AG04450 (cell line): ENCODE data around the gene CTAGE6. TPM values are rescaled to one million over a fixed set of nuclear protein-coding genes. Genes with fewer than 3 reads are reported as not detected.
"Not testable (repeated sequence)": the region's sequence is repeated elsewhere in the genome, so short reads cannot be mapped to it uniquely, and the experiment has no call there.

ENCODE experiments used
- CTCF ChIA-PET: fragments of 300-600, 350-600 bp; formaldehyde crosslinking; extraction: SDS; loops from one replicate; lab custom pipeline; 2022; ENCODE audit warnings: antibody characterized with exemption, inconsistent platforms; lab: Charles Lee
- POLR2A ChIA-PET: fragments of 350-600 bp; formaldehyde crosslinking; extraction: SDS; loops from one replicate; lab custom pipeline; 2021; ENCODE audit warnings: antibody characterized with exemption, inconsistent platforms; lab: Yijun Ruan, JAX
- DNase-seq: peaks from one replicate; pipeline ENCODE4 v3.0.0-alpha.2; 2011; ENCODE audit warnings: low read depth, low spot score
- H3K27ac ChIP-seq: one replicate; pipeline ENCODE4 v1.5.1; 2012; ENCODE audit warnings: low read depth, low read length, control low read depth
- H3K27me3 ChIP-seq: one replicate; pipeline ENCODE4 v1.6.0; 2012; ENCODE audit warnings: low read length; ENCODE audit not compliant: control insufficient read depth, insufficient read depth
- H3K4me3 ChIP-seq: 2 replicates; pipeline ENCODE4 v1.5.1; 2011; ENCODE audit warnings: mild to moderate bottlenecking, low read depth, low read length, control low read depth
- H3K9me3 ChIP-seq: 2 replicates; pipeline ENCODE4 v1.5.1; 2012; ENCODE audit warnings: low read length; ENCODE audit not compliant: control insufficient read depth, insufficient read depth
- polyA minus RNA-seq: library from RNA; depleted of rRNA, polyadenylated mRNA; stranded (reverse); fragments of >200 nt; gene quantifications from 2 replicates; pipeline ENCODE4 v1.2.3, GENCODE V29; 2011; rRNA and poly(A)+ RNA removed
- polyA plus RNA-seq: library from polyadenylated mRNA; depleted of rRNA; stranded (reverse); fragments of >200 nt; gene quantifications from 2 replicates; pipeline ENCODE4 v1.2.3, GENCODE V29; 2011; rRNA removed

Gene CTAGE6, protein sequence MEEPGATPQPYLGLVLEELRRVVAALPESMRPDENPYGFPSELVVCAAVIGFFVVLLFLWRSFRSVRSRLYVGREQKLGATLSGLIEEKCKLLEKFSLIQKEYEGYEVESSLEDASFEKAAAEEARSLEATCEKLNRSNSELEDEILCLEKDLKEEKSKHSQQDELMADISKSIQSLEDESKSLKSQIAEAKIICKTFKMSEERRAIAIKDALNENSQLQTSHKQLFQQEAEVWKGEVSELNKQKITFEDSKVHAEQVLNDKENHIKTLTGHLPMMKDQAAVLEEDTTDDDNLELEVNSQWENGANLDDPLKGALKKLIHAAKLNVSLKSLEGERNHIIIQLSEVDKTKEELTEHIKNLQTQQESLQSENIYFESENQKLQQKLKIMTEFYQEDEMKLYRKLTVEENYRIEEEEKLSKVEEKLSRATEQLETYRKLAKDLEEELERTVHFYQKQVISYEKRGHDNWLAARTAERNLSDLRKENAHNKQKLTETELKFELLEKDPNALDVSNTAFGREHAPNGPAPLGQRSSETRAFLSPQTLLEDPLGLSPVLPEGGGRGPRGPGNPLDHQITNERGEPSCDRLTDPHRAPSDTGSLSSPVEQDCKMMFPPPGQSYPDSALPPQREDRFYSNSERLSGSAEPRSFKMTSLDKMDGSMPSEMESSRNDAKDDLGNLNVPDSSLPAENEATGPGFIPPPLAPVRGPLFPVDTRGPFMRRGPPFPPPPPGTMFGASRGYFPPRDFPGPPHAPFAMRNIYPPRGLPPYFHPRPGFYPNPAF
- polyA plus RNA-seq (not detected in 2 replicates), polyA minus RNA-seq (not detected in 2 replicates)

DNA sequence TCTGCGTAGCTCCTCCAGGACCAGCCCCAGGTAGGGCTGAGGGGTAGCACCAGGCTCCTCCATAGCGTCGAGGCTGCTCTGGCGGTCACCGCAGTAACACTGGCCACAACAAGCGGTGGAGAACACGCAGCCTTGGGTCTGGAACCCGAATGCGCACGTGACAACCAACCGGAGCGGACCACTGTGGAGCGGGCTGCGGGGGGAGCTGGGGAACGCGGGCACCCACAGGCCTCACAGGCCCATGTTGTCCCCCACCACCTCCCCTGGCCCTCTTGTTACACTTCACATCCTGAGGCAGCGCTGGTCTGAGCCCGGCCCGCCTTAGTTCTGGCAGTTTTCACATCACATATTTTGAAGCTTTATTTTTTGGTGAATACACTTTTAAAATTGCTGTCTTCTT, at the start of gene CTAGE6:
Gene CTAGE6 (minus strand): TSS at position 101 of the 400 bp plus-strand sequence. CDS start 38 bp downstream, at position 63.
- H3K27me3 ChIP-seq, DNase-seq, CTCF ChIA-PET, H3K9me3 ChIP-seq, H3K27ac ChIP-seq, POLR2A ChIA-PET, H3K4me3 ChIP-seq: not testable (repeated sequence)

DNA sequence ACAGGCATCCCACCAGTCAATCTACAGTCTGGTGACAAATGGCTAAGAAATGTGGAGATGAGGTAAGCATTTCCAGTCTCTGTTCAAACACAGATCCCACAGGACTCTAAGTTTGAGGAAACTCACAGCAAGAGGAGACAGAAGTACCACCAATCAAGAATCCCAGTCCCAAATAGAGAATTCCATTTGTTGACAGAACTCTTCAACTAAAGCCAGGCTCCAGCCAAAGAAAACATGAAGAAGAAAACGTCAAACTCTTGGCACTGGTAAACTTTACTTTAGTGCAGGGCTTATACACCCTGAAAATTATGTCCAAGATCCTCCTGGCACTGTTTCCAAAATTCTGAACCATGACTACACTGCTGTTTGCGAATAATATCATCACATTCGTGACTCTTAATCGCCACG, 49.2 kb upstream of the CTAGE6 start:
- not testable (repeated sequence) for H3K27me3 ChIP-seq, H3K27ac ChIP-seq

DNA sequence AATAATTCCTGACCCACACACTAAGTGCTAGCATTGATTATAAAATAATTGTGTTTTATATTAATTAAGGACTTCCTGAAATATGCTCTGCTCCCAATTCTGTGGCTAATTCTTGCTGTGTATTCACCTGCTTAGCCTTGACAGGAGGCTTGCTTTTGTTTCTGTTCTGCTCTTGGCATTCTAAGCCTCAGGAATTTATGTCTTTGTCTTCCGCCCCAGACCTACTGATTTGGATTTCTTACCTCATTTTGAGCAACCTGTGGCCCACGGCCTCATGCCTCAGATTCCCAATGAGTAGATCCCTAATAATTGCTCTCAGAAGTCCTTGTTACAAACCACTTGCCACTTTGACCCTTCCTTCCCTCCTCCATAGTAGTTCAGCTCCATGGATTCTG, 40.4 kb upstream of the CTAGE6 start:
- POLR2A ChIA-PET, H3K4me3 ChIP-seq, CTCF ChIA-PET, DNase-seq, H3K27me3 ChIP-seq, H3K27ac ChIP-seq, H3K9me3 ChIP-seq: not testable (repeated sequence)

More for the DNA sequence above, 49.2 kb upstream of the CTAGE6 start:
- H3K4me3 ChIP-seq, POLR2A ChIA-PET, CTCF ChIA-PET, H3K9me3 ChIP-seq, DNase-seq: not testable (repeated sequence)

DNA sequence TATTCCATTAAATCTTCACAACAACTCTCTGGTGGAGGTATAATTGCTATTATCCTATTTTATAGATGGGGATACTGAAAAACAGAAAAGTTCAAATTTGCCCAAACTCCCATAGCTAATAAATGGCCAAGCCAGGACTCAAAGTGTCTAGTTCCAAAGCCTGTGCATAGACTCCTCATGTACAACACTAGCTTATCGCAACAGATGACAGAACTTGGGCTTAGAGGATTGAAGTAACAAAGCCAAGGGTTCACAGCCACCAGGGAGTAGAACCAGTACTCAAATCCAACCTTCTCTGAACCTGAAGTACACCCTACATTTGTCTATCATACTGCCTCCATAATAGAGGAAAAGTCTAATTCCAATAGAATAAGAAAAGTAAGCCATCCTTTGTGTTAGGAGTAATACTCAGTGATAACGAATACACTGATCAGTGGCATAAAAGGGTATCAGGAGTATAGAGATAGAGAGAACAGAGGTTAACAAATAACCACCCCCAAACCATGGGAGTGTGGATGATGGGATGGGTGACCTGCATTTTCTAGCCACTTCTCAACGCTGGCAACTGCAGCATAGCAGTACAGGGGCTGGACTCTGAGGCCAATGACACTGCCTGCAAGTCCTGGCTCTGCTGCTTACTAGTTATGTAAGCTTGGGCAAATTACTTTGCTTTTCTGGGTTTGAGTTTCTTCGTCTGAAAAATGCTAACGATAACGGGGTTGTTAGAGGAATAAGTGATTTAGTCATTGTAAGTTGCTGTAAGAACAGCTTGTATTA, 39.8 kb upstream of the CTAGE6 start:
- H3K27me3 ChIP-seq, H3K4me3 ChIP-seq, H3K9me3 ChIP-seq, POLR2A ChIA-PET, DNase-seq, CTCF ChIA-PET, H3K27ac ChIP-seq: not testable (repeated sequence)

DNA sequence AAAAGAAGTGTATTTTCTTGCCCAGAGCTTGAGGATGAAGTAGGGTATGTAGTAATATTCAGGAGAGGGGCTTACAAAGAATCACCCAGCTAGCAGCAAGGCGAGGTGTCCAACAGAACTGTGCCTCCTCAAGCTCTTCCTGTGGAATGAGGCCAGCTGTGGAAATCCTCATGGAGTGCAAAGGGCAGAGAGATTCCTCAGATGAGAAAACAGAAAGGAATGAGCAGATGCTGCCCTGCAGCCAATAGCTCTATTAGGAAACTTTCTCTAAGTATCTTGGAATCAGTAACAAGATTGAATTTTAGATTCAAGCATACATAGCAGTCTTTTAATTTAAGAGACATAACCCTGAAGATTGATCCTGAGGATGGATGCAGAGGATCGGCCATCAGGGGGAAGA, 38.2 kb upstream of the CTAGE6 start:
- CTCF ChIA-PET = not testable (repeated sequence)

DNA sequence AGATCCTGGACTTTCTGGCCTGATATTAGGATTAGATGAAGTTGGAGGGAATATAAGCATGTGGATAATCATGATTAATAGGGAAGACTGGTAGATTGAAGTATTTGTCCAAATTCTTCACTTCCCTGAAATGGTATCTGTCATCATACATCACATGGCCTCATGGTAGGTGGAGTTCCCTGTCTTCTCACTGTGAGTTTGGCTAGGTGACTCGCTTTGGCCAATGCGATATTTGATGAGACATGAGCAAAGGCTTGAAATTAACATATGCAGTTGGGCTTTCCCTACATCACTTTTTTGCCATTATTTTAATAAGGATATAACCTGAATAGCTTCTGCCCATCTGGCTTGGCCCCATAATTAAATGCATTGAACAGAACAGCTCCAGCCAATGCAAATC, 35.1 kb upstream of the CTAGE6 start:
- H3K9me3 ChIP-seq, DNase-seq, CTCF ChIA-PET, H3K4me3 ChIP-seq, POLR2A ChIA-PET, H3K27ac ChIP-seq, H3K27me3 ChIP-seq: not testable (repeated sequence)

More for the DNA sequence above, 38.2 kb upstream of the CTAGE6 start:
- POLR2A ChIA-PET, H3K4me3 ChIP-seq, DNase-seq, H3K27me3 ChIP-seq, H3K9me3 ChIP-seq, H3K27ac ChIP-seq: not testable (repeated sequence)

DNA sequence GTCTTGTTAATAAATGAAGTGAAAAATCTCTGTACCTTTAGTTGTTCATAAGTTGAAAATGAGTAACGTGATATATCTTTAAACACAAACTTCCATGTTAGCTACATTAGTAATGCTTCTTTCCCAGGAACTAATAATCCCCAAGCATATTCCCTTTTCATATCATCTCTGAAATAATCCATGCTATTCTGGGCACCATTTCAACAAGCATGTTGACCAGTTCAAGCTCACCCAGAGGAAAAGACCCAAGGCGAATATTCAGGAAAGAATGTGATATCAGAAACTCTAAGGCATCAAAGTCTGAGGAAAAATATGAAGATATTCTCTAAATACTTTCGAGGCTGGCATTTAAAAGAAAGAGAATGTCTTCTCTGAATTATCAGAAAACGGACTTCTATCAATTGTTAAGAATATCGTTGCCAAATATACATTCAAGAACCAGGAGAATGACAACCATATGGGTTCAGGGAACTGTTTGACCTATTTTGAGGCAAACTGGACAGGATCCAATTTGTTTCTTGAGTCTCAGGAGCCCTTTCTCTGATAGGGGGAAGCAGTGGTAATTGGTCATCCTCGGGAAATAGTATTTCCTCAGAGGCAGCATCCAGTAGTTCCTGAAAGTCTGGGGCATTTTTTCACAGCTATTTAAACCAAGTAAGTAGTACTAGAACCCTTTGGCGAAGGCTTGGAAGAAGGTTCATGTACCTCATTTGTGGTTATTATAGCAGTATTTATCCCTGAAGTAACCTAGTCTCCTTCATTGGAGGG, 28.1 kb upstream of the CTAGE6 start:
- H3K27ac ChIP-seq, DNase-seq, H3K27me3 ChIP-seq, H3K9me3 ChIP-seq, POLR2A ChIA-PET, CTCF ChIA-PET, H3K4me3 ChIP-seq: not testable (repeated sequence)

DNA sequence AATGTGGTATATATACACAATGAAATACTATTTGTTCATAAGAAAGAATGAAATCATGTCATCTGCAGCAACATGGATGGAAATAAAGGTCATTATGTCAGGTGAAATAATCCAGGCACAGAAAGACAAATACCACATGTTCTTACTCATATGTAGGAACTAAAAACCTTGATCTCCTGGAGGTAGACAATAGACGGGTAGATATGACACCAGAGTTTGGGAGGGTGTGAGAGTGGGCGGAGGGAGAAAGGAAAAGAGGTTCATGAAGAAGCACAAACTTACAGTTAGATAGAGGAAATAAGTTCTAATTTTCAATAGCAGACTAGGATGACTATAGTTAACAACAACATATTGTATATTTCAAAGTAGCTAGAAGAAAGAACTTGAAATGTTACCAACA, 22.1 kb upstream of the CTAGE6 start:
- CTCF ChIA-PET, DNase-seq, H3K4me3 ChIP-seq, POLR2A ChIA-PET, H3K27ac ChIP-seq, H3K27me3 ChIP-seq, H3K9me3 ChIP-seq: not testable (repeated sequence)

DNA sequence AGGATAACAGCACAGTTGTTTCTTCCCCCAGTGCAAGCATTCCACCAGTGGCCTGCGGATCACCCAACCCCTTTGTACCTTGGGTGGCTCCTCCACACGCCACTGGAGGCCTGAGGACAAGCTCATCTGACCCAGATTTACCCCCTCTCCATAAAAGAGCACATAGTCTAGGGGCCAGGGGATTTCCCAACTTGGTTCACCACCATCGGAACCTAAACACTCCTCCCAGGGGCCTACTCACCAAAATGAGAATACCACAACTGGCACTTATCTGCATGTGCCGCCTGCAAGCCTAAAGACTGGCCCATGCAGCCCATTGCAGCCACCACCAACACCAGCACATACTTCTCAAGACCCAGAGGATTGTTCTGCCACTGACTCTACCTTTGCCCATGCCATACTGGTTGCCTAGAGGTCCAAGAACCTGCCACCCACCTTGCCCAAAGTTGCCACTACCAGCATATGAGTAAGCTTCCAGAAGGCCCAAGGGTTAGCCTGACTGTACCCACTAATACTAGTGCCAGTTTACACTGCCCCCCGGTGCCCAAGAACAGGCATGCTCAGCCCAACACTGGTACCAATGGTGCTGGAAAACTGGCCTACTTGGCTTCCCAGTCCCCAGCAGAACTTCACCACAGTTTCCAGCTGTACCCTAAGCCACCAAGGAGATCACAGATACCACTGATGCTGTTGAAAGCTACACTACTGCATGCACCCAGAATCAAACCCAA, 15.4 kb upstream of the CTAGE6 start:
- CTCF ChIA-PET, H3K9me3 ChIP-seq, DNase-seq, H3K27ac ChIP-seq, POLR2A ChIA-PET, H3K27me3 ChIP-seq, H3K4me3 ChIP-seq: not testable (repeated sequence)

DNA sequence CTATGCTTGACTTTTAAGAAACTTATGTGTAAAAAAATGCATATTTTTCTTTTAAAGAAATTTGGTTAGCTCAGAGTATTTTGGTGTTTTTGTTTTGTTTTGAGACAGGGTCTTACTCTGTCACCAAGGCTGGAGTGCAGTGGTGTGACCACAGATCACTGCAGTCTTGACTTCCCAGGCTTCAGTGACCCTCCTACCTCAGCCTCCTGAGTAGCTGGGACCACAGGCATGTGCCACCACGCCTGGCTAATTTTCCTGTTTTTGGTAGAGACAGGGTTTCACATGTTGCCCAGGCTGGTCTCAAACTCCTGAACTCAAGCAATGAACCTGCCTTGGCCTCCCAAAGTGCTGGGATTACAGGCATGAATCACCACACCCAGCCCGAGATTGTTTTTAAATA, 10.0 kb upstream of the CTAGE6 start:
- DNase-seq, CTCF ChIA-PET, H3K27ac ChIP-seq, POLR2A ChIA-PET, H3K9me3 ChIP-seq, H3K27me3 ChIP-seq, H3K4me3 ChIP-seq: not testable (repeated sequence)
